ENCODE results near the gene ZNF469. TPM values are rescaled to one million over a fixed set of nuclear protein-coding genes. Genes with fewer than 3 reads are reported as not detected.

Gene ZNF469
- polyA plus RNA-seq, 1 donor (not counting 4 experiments of a cell fraction or from before 2014, with no cell fraction given): not detected

GRCh38 chr16:88411951-88412576 is 29.3 kb downstream of the ZNF469 start:
- no peak overlapping the region for H3K27ac ChIP-seq (ENCODE audit: control insufficient read depth, insufficient read depth, low read length)
- H3K9ac ChIP-seq (ENCODE audit: control insufficient read depth, extremely low read depth, insufficient read depth, low read length): no peak overlapping the region
- FAIRE-seq (no peak), DNase-seq (ENCODE audit: low read depth, low spot score) (no peak)
- no peaks in the 10 kb centered on the region for H3K9me1 ChIP-seq (ENCODE audit: control insufficient read depth, extremely low read depth, insufficient read depth, low read length)
- H3K4me3 ChIP-seq (ENCODE audit: control insufficient read depth in 2 of 3, extremely low read depth in 1 of 3, insufficient read depth in 2 of 3, low read depth in 1 of 3, low read length in 3 of 3): no peak overlapping the region
- no peaks in the 10 kb centered on the region for H3K79me2 ChIP-seq (ENCODE audit: control insufficient read depth, insufficient read depth, low read length)
- H3K27me3 ChIP-seq (ENCODE audit: control insufficient read depth, extremely low read depth, insufficient read depth, low read length): peaks cover 7% of the 10 kb centered on the region
- TF ChIP-seq CTCF (optimal IDR thresholded peaks at IDR 0.05 in 1 of 3, IDR thresholded peaks at IDR 0.05 in 1 of 3, conservative IDR thresholded peaks at IDR 0.05 in 1 of 3; ENCODE audit: extremely low read depth in 1 of 3, insufficient read depth in 2 of 3, low read length in 3 of 3) (no peak), EZH2 (IDR thresholded peaks at IDR 0.05; ENCODE audit: low read length) (no peak)
- H3K4me2 ChIP-seq (ENCODE audit: control insufficient read depth, extremely low read depth, insufficient read depth, low read depth, low read length): no peak overlapping the region
- no peaks in the 10 kb centered on the region for H4K20me1 ChIP-seq (ENCODE audit: control insufficient read depth, extremely low read depth, insufficient read depth, low read length)
- H3K36me3 ChIP-seq (ENCODE audit: control insufficient read depth in 2 of 2, extremely low read depth in 1 of 2, insufficient read depth in 2 of 2, low read length in 2 of 2): no peaks in the 10 kb centered on the region
- dilution Hi-C loops (cut with MboI; ENCODE audit: extremely low pct_ligation_motif_present, low sequenced_read_pairs): no loop called here
- H3K4me1 ChIP-seq (ENCODE audit: control insufficient read depth, extremely low read depth, insufficient read depth, low read length): no peaks in the 10 kb centered on the region
- H3K9me3 ChIP-seq (ENCODE audit: control insufficient read depth, low read depth, low read length): no peaks in the 10 kb centered on the region
- no peak overlapping the region for H2AFZ ChIP-seq (ENCODE audit: control insufficient read depth, low read length)

GRCh38 chr16:88412766-88413165 is 30.0 kb downstream of the ZNF469 start:
- no peaks in the 10 kb centered on the region for H3K79me2 ChIP-seq (ENCODE audit: control insufficient read depth, insufficient read depth, low read length)

More at GRCh38 chr16:88412766-88413165, 30.0 kb downstream of the ZNF469 start:
- TF ChIP-seq EZH2 (IDR thresholded peaks at IDR 0.05; ENCODE audit: low read length) (no peak), CTCF (optimal IDR thresholded peaks at IDR 0.05 in 1 of 3, IDR thresholded peaks at IDR 0.05 in 1 of 3, conservative IDR thresholded peaks at IDR 0.05 in 1 of 3; ENCODE audit: extremely low read depth in 1 of 3, insufficient read depth in 2 of 3, low read length in 3 of 3) (no peak)
- Histone ChIP-seq H4K20me1 (ENCODE audit: control insufficient read depth, extremely low read depth, insufficient read depth, low read length) (no peaks in the 10 kb centered on the region), H3K4me3 (ENCODE audit: control insufficient read depth in 2 of 3, extremely low read depth in 1 of 3, insufficient read depth in 2 of 3, low read depth in 1 of 3, low read length in 3 of 3) (no peak overlapping the region), H3K9me1 (ENCODE audit: control insufficient read depth, extremely low read depth, insufficient read depth, low read length) (no peaks in the 10 kb centered on the region), H3K4me2 (ENCODE audit: control insufficient read depth, extremely low read depth, insufficient read depth, low read depth, low read length) (no peak overlapping the region), H3K36me3 (ENCODE audit: control insufficient read depth in 2 of 2, extremely low read depth in 1 of 2, insufficient read depth in 2 of 2, low read length in 2 of 2) (no peaks in the 10 kb centered on the region), H3K9ac (ENCODE audit: control insufficient read depth, extremely low read depth, insufficient read depth, low read length) (no peak overlapping the region), H2AFZ (ENCODE audit: control insufficient read depth, low read length) (no peak overlapping the region), H3K27ac (ENCODE audit: control insufficient read depth, insufficient read depth, low read length) (no peak overlapping the region), H3K27me3 (ENCODE audit: control insufficient read depth, extremely low read depth, insufficient read depth, low read length) (peaks cover 5% of the 10 kb centered on the region), H3K4me1 (ENCODE audit: control insufficient read depth, extremely low read depth, insufficient read depth, low read length) (no peaks in the 10 kb centered on the region), H3K9me3 (ENCODE audit: control insufficient read depth, low read depth, low read length) (no peaks in the 10 kb centered on the region)
- FAIRE-seq (no peak), DNase-seq (ENCODE audit: low read depth, low spot score) (no peak)
- dilution Hi-C loops (cut with MboI; ENCODE audit: extremely low pct_ligation_motif_present, low sequenced_read_pairs): no loop called here
